ENCODE measurements around the gene MCRS1. TPM values are rescaled to one million over a fixed set of nuclear protein-coding genes. Genes with fewer than 3 reads are reported as not detected.
A peak's percentile ranks its signal among the peaks of the same experiment; 100 is the strongest.

MCRS1 gene
- total RNA-seq, 1 donor from 2014 or later, result 88.9 TPM

GRCh38 chr12:49559011-49559675 is 8.8 kb downstream of the MCRS1 start:
- peak; percentile 53 for DNase-seq (ENCODE audit: missing footprints)

GRCh38 chr12:49558526-49558925 is 9.4 kb downstream of the MCRS1 start:
- ATAC-seq, result no peak
- peak; percentile 9 for DNase-seq (ENCODE audit: missing footprints)
- intact Hi-C loops (cut with DNase I), result no loop called here

More at GRCh38 chr12:49559011-49559675, 8.8 kb downstream of the MCRS1 start:
- intact Hi-C loops (cut with DNase I), result no loop called here
- no peak for ATAC-seq

- ATAC-seq, result no peak
- intact Hi-C loops (cut with DNase I), result no loop called here
- peak; percentile 50 for DNase-seq (ENCODE audit: missing footprints)
Measured at GRCh38 chr12:49557917-49558215, 10.1 kb downstream of the MCRS1 start.

GRCh38 chr12:49557187-49557916 is 10.6 kb downstream of the MCRS1 start:
- intact Hi-C loops (cut with DNase I), result no loop called here
- ATAC-seq (no peak), DNase-seq (ENCODE audit: missing footprints) (peak; percentile 53)

- intact Hi-C loops (cut with DNase I), result no loop called here
- DNase-seq (ENCODE audit: missing footprints) (peak; percentile 31), ATAC-seq (no peak)
Measured at GRCh38 chr12:49556391-49557186, 11.4 kb downstream of the MCRS1 start.

GRCh38 chr12:49555631-49556390 is 12.1 kb downstream of the MCRS1 start:
- DNase-seq (ENCODE audit: missing footprints) (peak; percentile 49), ATAC-seq (no peak)
- intact Hi-C loops (cut with DNase I), result no loop called here

- ATAC-seq (no peak), DNase-seq (ENCODE audit: missing footprints) (peak; percentile 59)
- intact Hi-C loops (cut with DNase I), result no loop called here
Measured at GRCh38 chr12:49554266-49554665, 13.7 kb downstream of the MCRS1 start.

- DNase-seq (ENCODE audit: missing footprints) (no peak), ATAC-seq (no peak)
- intact Hi-C loops (cut with DNase I), result no loop called here
Measured at GRCh38 chr12:49553512-49554088, 14.3 kb downstream of the MCRS1 start.

- DNase-seq (ENCODE audit: missing footprints) (no peak), ATAC-seq (no peak)
- intact Hi-C loops (cut with DNase I), result no loop called here
Measured at GRCh38 chr12:49552899-49553298, 15.0 kb downstream of the MCRS1 start.

- ATAC-seq, result no peak
- intact Hi-C loops (cut with DNase I), result no loop called here
Measured at GRCh38 chr12:49552425-49552824, 15.5 kb downstream of the MCRS1 start.

GRCh38 chr12:49552014-49552413 is 15.9 kb downstream of the MCRS1 start:
- DNase-seq (ENCODE audit: missing footprints) (no peak), ATAC-seq (peak; percentile 49)

More at GRCh38 chr12:49552425-49552824, 15.5 kb downstream of the MCRS1 start:
- DNase-seq (ENCODE audit: missing footprints), result no peak

GRCh38 chr12:49550693-49551252 is 17.2 kb downstream of the MCRS1 start:
- ATAC-seq (no peak), DNase-seq (ENCODE audit: missing footprints) (no peak)
- intact Hi-C loops (cut with DNase I), result no loop called here

More at GRCh38 chr12:49552014-49552413, 15.9 kb downstream of the MCRS1 start:
- intact Hi-C loops (cut with DNase I), result no loop called here

- DNase-seq (ENCODE audit: missing footprints) (no peak), ATAC-seq (no peak)
- intact Hi-C loops (cut with DNase I), result no loop called here
Measured at GRCh38 chr12:49549735-49550692, 17.9 kb downstream of the MCRS1 start.

- ATAC-seq (peak; percentile 25), DNase-seq (ENCODE audit: missing footprints) (no peak)
- intact Hi-C loops (cut with DNase I), result no loop called here
Measured at GRCh38 chr12:49548822-49549648, 18.9 kb downstream of the MCRS1 start.

- DNase-seq (ENCODE audit: missing footprints), result no peak
- intact Hi-C loops (cut with DNase I), result no loop called here
- no peak for ATAC-seq
Measured at GRCh38 chr12:49548481-49548821, 19.5 kb downstream of the MCRS1 start.

GRCh38 chr12:49547090-49547690 is 20.8 kb downstream of the MCRS1 start:
- DNase-seq (ENCODE audit: missing footprints) (no peak), ATAC-seq (no peak)
- intact Hi-C loops (cut with DNase I), result no loop called here

Data from Right ventricle myocardium inferior (tissue), 1 donor.